Upper lobe of left lung (tissue), 4 donors: ENCODE data around the gene SERTAD2.

ENCODE experiments used
- CTCF ChIP-seq, 6 experiments: fragments of 450-650 bp in 4 of 6; fragments of 200-600 bp in 2 of 6; sonication (generic) in 2 of 6; IDR thresholded peaks; one replicate each; pipeline ENCODE4 v1.5.1; 2016 to 2019; ENCODE audit warnings: antibody characterized with exemption in 6 of 6
- EP300 ChIP-seq, 4 donors: sonication (generic); formaldehyde crosslinking; IDR thresholded peaks; one replicate each; pipeline ENCODE4 v1.5.1; 2017; ENCODE audit warnings: antibody characterized with exemption in 4 of 4, control low read depth in 2 of 4
- POLR2A ChIP-seq, 4 donors: fragments of 450-650 bp; IDR thresholded peaks; one replicate each; pipeline ENCODE4 v1.5.1; 2016 to 2017; ENCODE audit warnings: antibody characterized with exemption in 4 of 4, mild to moderate bottlenecking in 2 of 4
- POLR2AphosphoS5 ChIP-seq, 2 donors: sonication (generic); formaldehyde crosslinking; IDR thresholded peaks; one replicate each; pipeline ENCODE4 v1.5.1; 2017; ENCODE audit warnings: antibody characterized with exemption in 2 of 2

DNA sequence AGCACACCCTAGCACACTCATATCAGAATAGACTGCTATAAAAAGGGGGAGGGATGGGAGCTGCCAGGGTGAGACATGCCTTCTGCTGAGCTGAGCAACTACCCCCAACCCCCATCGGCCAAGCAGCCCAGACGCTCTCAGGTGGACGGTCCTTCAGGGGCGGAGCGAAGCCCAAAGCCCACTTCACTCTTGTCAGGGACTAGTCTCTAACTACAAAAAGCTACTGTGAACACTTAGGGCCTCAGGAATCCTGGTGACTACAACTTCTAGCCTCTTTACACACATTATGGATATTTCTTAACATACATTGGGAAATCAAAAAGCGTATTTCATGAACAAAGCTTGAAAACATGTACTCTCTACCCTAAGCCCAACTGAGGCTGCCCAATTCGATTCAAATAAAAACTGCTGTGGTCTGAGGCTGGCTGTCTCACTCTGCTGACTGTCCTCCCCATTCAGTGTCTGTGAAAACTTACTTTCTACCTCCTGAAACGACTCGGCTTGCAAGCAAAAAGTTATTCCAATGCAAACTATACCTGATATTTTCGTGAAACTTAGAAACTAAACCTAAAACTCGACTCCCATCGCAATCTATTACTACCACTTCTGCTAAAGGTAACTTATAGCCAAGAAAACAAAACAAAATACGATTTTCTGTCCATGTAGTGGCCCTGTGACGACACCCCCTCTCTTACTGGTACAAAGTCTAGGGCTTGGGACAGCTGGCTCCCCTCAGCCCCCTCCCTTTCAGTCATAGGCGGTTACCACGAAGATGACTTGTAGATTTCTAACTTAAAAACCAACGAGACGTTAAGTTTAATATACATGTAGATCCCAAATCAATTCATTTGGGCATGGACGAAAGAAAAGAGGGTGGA is 1.2 kb downstream of the SERTAD2 start:
- TF ChIP-seq CTCF (IDR thresholded peaks at IDR 0.05) (no peak), POLR2A (IDR thresholded peaks at IDR 0.05) (peak in 1 of 4 donors; percentile 59), POLR2AphosphoS5 (IDR thresholded peaks at IDR 0.05) (peak; percentile 15 to 60), EP300 (IDR thresholded peaks at IDR 0.05) (peak in 1 of 4 donors; percentile 11)
